ENCODE data around the gene DIO3. TPM values are rescaled to one million over a fixed set of nuclear protein-coding genes. Genes with fewer than 3 reads are reported as not detected.

Gene DIO3
- total and polyA plus RNA-seq, 2 of the 4 experiments (the other 2 are of a cell fraction) = not detected

DNA sequence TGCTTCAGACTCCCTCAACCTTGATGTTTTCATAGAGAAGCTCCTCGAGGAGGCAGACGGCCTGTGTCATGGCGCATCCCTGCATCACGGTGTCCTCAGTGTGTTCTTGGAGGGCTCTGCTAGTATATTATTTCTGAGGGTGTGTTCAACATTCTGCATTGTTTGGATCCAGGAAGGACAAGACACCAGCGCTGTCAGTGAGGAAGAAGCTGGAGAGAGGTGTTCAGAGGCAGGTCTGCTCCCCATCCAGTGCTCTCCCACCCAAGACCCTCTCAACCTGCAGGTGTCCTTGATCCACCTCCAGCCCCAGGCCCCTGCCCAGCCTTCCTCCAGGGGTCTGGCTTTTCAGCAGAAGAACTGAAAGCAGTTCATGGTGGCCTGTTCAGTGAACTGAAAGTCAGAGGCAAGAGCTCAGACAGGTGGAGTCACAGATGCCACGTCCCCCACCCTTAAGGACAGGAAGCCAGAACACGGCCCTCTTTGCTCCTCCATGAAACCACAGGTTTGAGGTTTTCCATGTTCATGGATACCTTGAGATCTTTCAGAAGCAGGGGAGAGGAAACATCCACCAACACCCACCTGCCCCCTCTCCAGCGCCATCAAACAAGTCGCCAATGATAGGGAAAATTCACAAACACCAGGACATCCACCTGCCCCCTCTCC lies 37.4 kb downstream of the DIO3 start:
- Histone ChIP-seq H3K9me3 (ENCODE audit: control insufficient read depth, insufficient read depth, low read length) (no peaks in the 10 kb centered on the region), H3K4me1 (ENCODE audit: control insufficient read depth, insufficient read depth, low read length) (no peaks in the 10 kb centered on the region), H3K27ac (ENCODE audit: insufficient read depth, low read length) (no peak overlapping the region), H3K9ac (ENCODE audit: low read depth, low read length) (no peak overlapping the region), H2AK5ac (ENCODE audit: low read depth, low read length) (no peak overlapping the region), H2BK5ac (ENCODE audit: low read depth, low read length, poor library complexity, severe bottlenecking) (no peak overlapping the region), H4K91ac (ENCODE audit: insufficient read depth, low read depth, low read length) (no peak overlapping the region), H2AK9ac (replicated peaks; ENCODE audit: low read depth, low read length, poor library complexity) (no peak overlapping the region), H3K79me1 (ENCODE audit: low read depth in 1 of 2, low read length in 2 of 2) (no peaks in the 10 kb centered on the region), H3K27me3 (ENCODE audit: control insufficient read depth, insufficient read depth, low read length) (peaks cover 2% of the 10 kb centered on the region; the same call in 1 of the 2 replicates), H3K4me2 (ENCODE audit: low read depth, low read length) (no peak overlapping the region), H2BK15ac (ENCODE audit: low read depth, low read length) (no peak overlapping the region), H3K4me3 (ENCODE audit: insufficient read depth, low read depth, low read length) (no peak overlapping the region), H2BK120ac (ENCODE audit: low read depth, low read length) (no peak overlapping the region), H3K36me3 (ENCODE audit: control insufficient read depth, insufficient read depth, low read length) (no peaks in the 10 kb centered on the region), H3K23ac (ENCODE audit: low read depth, low read length) (no peak overlapping the region), H3K56ac (ENCODE audit: extremely low read depth, insufficient read depth, low read length) (no peak overlapping the region), H2BK20ac (ENCODE audit: low read depth, low read length) (no peak overlapping the region), H3K9me1 (ENCODE audit: insufficient read depth, low read length) (no peaks in the 10 kb centered on the region), H4K5ac (ENCODE audit: low read depth, low read length) (no peak overlapping the region), H3K4ac (ENCODE audit: low read depth, low read length) (no peak overlapping the region), H4K8ac (ENCODE audit: low read depth in 2 of 2, low read length in 2 of 2) (no peak overlapping the region), H2AFZ (replicated peaks; ENCODE audit: low read length, poor library complexity) (no peak overlapping the region), H4K20me1 (ENCODE audit: insufficient read depth, low read length) (no peaks in the 10 kb centered on the region), H3K14ac (replicated peaks; ENCODE audit: low read depth, low read length) (no peak overlapping the region), H3K18ac (ENCODE audit: low read depth, low read length) (no peak overlapping the region)
- BruUV-seq (replicated peaks) = no TSS peak
- no peak for DNase-seq
- dilution Hi-C loops (cut with HindIII; ENCODE audit: low sequenced_read_pairs, unreplicated experiment) (no loop called here), intact Hi-C loops (cut with micrococcal nuclease) (no loop called here), in situ Hi-C loops (cut with MboI; ENCODE audit: low sequenced_read_pairs) (no loop called here)
- no peak for ATAC-seq (ENCODE audit: low read depth)
- POLR2A ChIA-PET (ENCODE audit: unreplicated experiment) = no interaction called here
- 94% methylated on average over 3 of the region's 9 CpGs; no CpG with 5 or more reads in 1 of the 2 experiments for WGBS, 2 experiments (ENCODE audit: extremely low coverage in 2 of 2, insufficient read length in 1 of 2)
- TF ChIP-seq MAZ (IDR thresholded peaks at IDR 0.05; ENCODE audit: borderline replicate concordance, low read depth, low read length) = no peak
- TF ChIP-seq RAD21 (IDR thresholded peaks at IDR 0.05; ENCODE audit: low read length) = no peak
- no peak for TF ChIP-seq FOS (IDR thresholded peaks at IDR 0.05; ENCODE audit: low read depth, low read length)
- TF ChIP-seq RFX5 (IDR thresholded peaks at IDR 0.05; ENCODE audit: low read depth, low read length) = no peak
- TF ChIP-seq BHLHE40 (IDR thresholded peaks at IDR 0.05; ENCODE audit: low read depth, low read length) = no peak
- TF ChIP-seq MXI1 (IDR thresholded peaks at IDR 0.05; ENCODE audit: borderline replicate concordance, low read depth, low read length) = no peak
- TF ChIP-seq NFE2L2 (IDR thresholded peaks at IDR 0.05; ENCODE audit: low read depth, low read length) = no peak
- no peak for TF ChIP-seq POLR2A (IDR thresholded peaks at IDR 0.05; ENCODE audit: low read depth, low read length)
- no peak for TF ChIP-seq USF2 (IDR thresholded peaks at IDR 0.05; ENCODE audit: low read depth, low read length)
- no peak for TF ChIP-seq CHD1 (IDR thresholded peaks at IDR 0.05; ENCODE audit: low read depth, low read length)
- TF ChIP-seq RCOR1 (IDR thresholded peaks at IDR 0.05; ENCODE audit: insufficient replicate concordance, low read length) = no peak
- no peak for TF ChIP-seq MAFK (IDR thresholded peaks at IDR 0.05; ENCODE audit: low read depth, low read length)
- CTCF ChIA-PET = no interaction called here

Measured in IMR-90 (cell line).